Pancreas (tissue), 10 donors: Measurements from ENCODE around the gene EPHB2. TPM values are rescaled to one million over a fixed set of nuclear protein-coding genes. Genes with fewer than 3 reads are reported as not detected.
A peak's percentile ranks its signal among the peaks of the same experiment; 100 is the strongest.
"Not testable (repeated sequence)": the region's sequence is repeated elsewhere in the genome, so short reads cannot be mapped to it uniquely, and the experiment has no call there.

ENCODE experiments used
- ATAC-seq, 4 donors: fragments of 200-7000 bp; cut with Tn5 transposase; one replicate each; pipeline versions ENCODE4 v1.8.0 to v1.9.1; 2020; ENCODE audit warnings: mild to moderate bottlenecking in 4 of 4, moderate library complexity in 4 of 4
- DNase-seq, 6 donors: peaks; one replicate each; pipeline ENCODE4 v3.0.0-alpha.2; 2020
- FAIRE-seq: peaks from 2 replicates; lab custom pipeline; 2012; peaks lifted over from hg19 to GRCh38; lab: Jason Lieb, UNC
- H3K27ac ChIP-seq, 4 donors: fragments of 200-600 bp; sonication (generic); 1 replicate in 3 of 4; 2 replicates in 1 of 4; pipeline versions ENCODE4 v1.5.0 to v1.8.0; 2020
- H3K27me3 ChIP-seq, 4 donors: fragments of 200-600 bp; one replicate each; pipeline ENCODE4 v1.8.0; 2021
- H3K36me3 ChIP-seq, 3 donors: fragments of 200-600 bp; sonication (generic) in 1 of 3; one replicate each; pipeline versions ENCODE4 v1.5.0 to v1.8.0; 2020 to 2021
- H3K4me1 ChIP-seq, 3 donors: fragments of 200-600 bp; one replicate each; pipeline ENCODE4 v1.8.0; 2021
- H3K4me3 ChIP-seq, 4 donors: fragments of 200-600 bp; sonication (generic) in 2 of 4; one replicate each; pipeline versions ENCODE4 v1.5.0 to v1.8.0; 2020 to 2021
- H3K9me3 ChIP-seq, 4 donors: fragments of 200-600 bp; one replicate each; pipeline ENCODE4 v1.8.0; 2021
- CTCF ChIP-seq, 4 donors: fragments of 200-600 bp; sonication (generic) in 3 of 4; IDR thresholded peaks; one replicate each; pipeline versions ENCODE4 v1.5.0 to v1.8.0; 2021; ENCODE audit warnings: antibody characterized with exemption in 4 of 4
- WGBS, 2 donors: extraction: QIAGEN DNeasy Blood & Tissue Kit; methylation state at CpG; one replicate each; pipeline ENCODE4 v1.1.7; 2013; 5-methylcytosine and 5-hydroxymethylcytosine counted together
- intact Hi-C, 3 donors: fragments of 100-400 bp; cut with DNase I; formaldehyde crosslinking; loops; one replicate each; pipeline versions ENCODE4 v1.11.1 to v1.14.2; 2022
- polyA plus RNA-seq, 2 donors: library from polyadenylated mRNA; stranded (reverse); fragments of 200-250 nt; gene quantifications; one replicate each; pipeline ENCODE4 v1.2.3, GENCODE V29; 2013
- total RNA-seq, 6 donors: library from RNA; stranded (reverse); fragmentation: NEBNext Ultra II Directional in 4 of 6; extraction: Animal tissue kit (Norgen Biotek cat#: 25700) in 4 of 6; gene quantifications; one replicate each; pipeline versions ENCODE4 v1.2.1 to v1.2.4, GENCODE V29; 2021 to 2023
- donor health status: healthy with polysubstance abuse.
- donor health status: DM: no; HTN: no; CAD: no; lungs with moderate emphysema.
- donor health status: DM: no; HTN: no; CAD: no.
- donor health status: control.
- donor health status: control.
- donor health status: Bipolar disorder and iron deficiency.
- donor health status: DM: yes; HTN: yes; CAD: no.
- donor health status: DM: no; HTN: no; CAD: no.
- donor health status: DM: no; HTN: no; CAD: no.
- donor health status: DM: yes; HTN: yes; CAD: no.

EPHB2 gene
- total and polyA plus RNA-seq, 8 donors = 1.3 to 10.0 (median 4.4) TPM

GRCh38 chr1:22832414-22832786, 121.8 kb downstream of the EPHB2 start:
- FAIRE-seq (no peak), DNase-seq (peak in 1 of 6 donors; percentile 17), ATAC-seq (no peak)
- Histone ChIP-seq H3K4me1 (peaks cover 2 to 8% (median 4%) of the 10 kb centered on the region in 3 donors), H3K9me3 (no peaks in the 10 kb centered on the region), H3K4me3 (no peak overlapping the region), H3K27ac (no peak overlapping the region), H3K27me3 (no peaks in the 10 kb centered on the region), H3K36me3 (no peaks in the 10 kb centered on the region)
- no peak for TF ChIP-seq CTCF (IDR thresholded peaks at IDR 0.05)
- WGBS, 2 donors = 81 to 94% methylated on average over 3 of the region's 3 CpGs
- intact Hi-C loops = no loop called here

GRCh38 chr1:22833699-22834098, 123.1 kb downstream of the EPHB2 start:
- ATAC-seq (no peak), DNase-seq (no peak), FAIRE-seq (no peak)
- intact Hi-C loops = no loop called here
- Histone ChIP-seq H3K27me3 (no peaks in the 10 kb centered on the region), H3K36me3 (no peaks in the 10 kb centered on the region), H3K9me3 (no peaks in the 10 kb centered on the region), H3K4me1 (no peaks in the 10 kb centered on the region), H3K27ac (no peak overlapping the region), H3K4me3 (no peak overlapping the region)
- 89 to 91% methylated on average over 1 of the region's 1 CpG for WGBS, 2 donors
- TF ChIP-seq CTCF (IDR thresholded peaks at IDR 0.05) = no peak

DNA sequence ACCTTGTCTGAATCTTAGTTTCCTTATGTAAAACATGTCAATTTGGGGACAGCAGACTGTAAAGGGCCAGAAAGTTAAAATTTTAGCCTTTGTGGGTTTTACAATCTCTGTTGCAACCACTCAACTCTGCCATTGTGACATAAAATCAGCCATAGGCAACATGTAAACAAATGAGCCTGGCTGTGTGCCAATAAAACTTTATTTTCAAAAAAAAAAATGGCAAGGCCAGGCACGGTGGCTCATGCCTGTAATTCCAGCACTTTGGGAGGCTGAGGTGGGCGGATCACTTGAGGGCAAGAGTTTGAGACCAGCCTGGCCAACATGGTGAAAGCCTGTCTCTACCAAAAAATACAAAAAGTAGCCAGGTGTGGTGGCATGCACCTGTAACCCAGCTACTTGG, 123.8 kb downstream of the EPHB2 start:
- DNase-seq, H3K4me1 ChIP-seq, ATAC-seq, FAIRE-seq, H3K27ac ChIP-seq, H3K9me3 ChIP-seq, H3K27me3 ChIP-seq, intact Hi-C loops, H3K4me3 ChIP-seq, H3K36me3 ChIP-seq: not testable (repeated sequence)
- 69 to 71% methylated on average over 2 of the region's 2 CpGs for WGBS, 2 donors

DNA sequence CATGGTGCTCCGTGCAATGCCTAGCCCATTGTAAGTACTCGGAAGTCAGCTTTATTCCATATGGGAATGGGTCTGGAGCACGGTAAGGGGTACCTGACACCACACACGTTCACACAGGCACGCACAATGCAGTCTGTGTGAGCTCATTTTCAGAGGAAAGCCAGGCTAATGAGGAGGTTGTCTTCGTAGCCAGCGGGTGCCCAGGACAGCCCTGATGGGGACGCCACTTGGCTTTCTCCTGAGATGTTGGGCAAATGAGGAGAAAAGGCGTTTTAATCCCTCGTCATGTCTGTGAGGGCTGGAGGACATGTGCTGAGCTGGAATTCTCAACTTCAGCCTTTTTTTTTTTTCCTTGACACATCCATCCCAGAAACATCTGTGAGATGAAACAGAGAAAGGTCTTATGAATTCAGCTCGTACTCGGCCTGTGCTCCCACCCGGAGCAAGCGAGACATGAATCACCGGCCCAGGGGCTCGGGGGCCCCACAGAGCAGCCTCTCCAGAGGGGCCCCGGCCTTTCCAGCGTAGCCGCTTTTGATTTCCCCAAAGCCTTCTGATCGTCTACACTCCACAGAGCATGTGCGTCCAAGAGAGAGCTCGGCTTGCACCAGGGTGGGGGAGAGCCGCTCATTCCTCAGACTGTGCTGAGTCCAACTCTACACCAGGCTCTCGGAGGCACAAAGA, 125.1 kb downstream of the EPHB2 start:
- no peak overlapping the region for H3K27ac ChIP-seq
- H3K9me3 ChIP-seq = no peaks in the 10 kb centered on the region
- no peak for TF ChIP-seq CTCF (IDR thresholded peaks at IDR 0.05)
- no peak overlapping the region for H3K4me3 ChIP-seq
- peak in 1 of 6 donors; percentile 19 for DNase-seq
- WGBS, 2 donors = 91 to 94% methylated on average over 24 of the region's 24 CpGs
- FAIRE-seq = no peak
- ATAC-seq = no peak
- no peaks in the 10 kb centered on the region for H3K27me3 ChIP-seq
- no peaks in the 10 kb centered on the region for H3K36me3 ChIP-seq
- no peaks in the 10 kb centered on the region for H3K4me1 ChIP-seq
- intact Hi-C loops = no loop called here

DNA sequence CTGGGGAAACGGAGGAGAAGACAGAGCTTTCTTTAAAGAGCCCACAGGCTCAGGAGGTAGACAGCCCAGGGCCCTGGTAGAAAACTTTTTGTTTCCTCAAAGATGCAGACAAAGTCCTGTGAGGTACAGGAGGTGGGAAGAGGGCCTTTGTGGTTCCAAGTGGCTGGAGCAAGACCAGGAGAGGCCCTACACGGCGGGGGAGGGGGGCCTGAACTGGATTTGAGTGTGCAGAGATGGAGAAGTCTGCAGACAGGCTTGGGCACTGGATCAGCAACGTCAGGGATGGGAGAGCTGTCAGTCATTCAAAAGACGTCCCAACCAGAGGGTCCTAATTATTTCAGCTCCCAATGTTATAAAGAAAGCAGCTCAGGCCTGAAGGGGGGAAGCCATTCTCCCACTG, 126.2 kb downstream of the EPHB2 start:
- H3K4me1 ChIP-seq = no peaks in the 10 kb centered on the region
- H3K27ac ChIP-seq = no peak overlapping the region
- H3K27me3 ChIP-seq = no peaks in the 10 kb centered on the region
- H3K36me3 ChIP-seq = no peaks in the 10 kb centered on the region
- ATAC-seq (no peak), DNase-seq (peak in 1 of 6 donors; percentile 8), FAIRE-seq (no peak)
- H3K4me3 ChIP-seq = no peak overlapping the region
- 79 to 82% methylated on average over 5 of the region's 5 CpGs for WGBS, 2 donors
- intact Hi-C loops = no loop called here
- no peaks in the 10 kb centered on the region for H3K9me3 ChIP-seq
- TF ChIP-seq CTCF (IDR thresholded peaks at IDR 0.05) = no peak
